IMR-90 (cell line): ENCODE data around the gene COX6A1. TPM values are rescaled to one million over a fixed set of nuclear protein-coding genes. Genes with fewer than 3 reads are reported as not detected.

ENCODE experiments used
- ATAC-seq: fragments of 200-7000 bp; cut with Tn5 transposase; 2 replicates; pipeline ENCODE4 v1.9.1; 2020; ENCODE audit warnings: low read depth, mild to moderate bottlenecking, moderate library complexity
- BruUV-seq: library from RNA; stranded (reverse); fragments of 400-500 nt; replicated peaks from 2 replicates; lab custom pipeline; 2021; lab: Mats Ljungman, UMichigan
- CTCF ChIA-PET: fragments of 300-600 bp; formaldehyde crosslinking; extraction: SDS; loops from one replicate; lab custom pipeline; 2021; ENCODE audit warnings: antibody characterized with exemption; lab: Yijun Ruan, JAX
- POLR2A ChIA-PET: fragments of 300-600 bp; sonication (Branson Sonifier 250); formaldehyde crosslinking; loops from one replicate; lab custom pipeline; 2022; ENCODE audit warnings: antibody characterized with exemption; ENCODE audit not compliant: unreplicated experiment; lab: Charles Lee
- DNase-seq: peaks from one replicate; pipeline ENCODE4 v3.0.0; 2013
- H2AFZ ChIP-seq: replicated peaks from 2 replicates; pipeline ENCODE3; 2013; ENCODE audit warnings: low read length, mild to moderate bottlenecking; ENCODE audit not compliant: poor library complexity
- H2AK5ac ChIP-seq: 2 replicates; pipeline ENCODE4 v1.6.1; 2013; ENCODE audit warnings: low read depth, low read length, inconsistent platforms
- H2AK9ac ChIP-seq: replicated peaks from 2 replicates; pipeline ENCODE3; 2013; ENCODE audit warnings: mild to moderate bottlenecking, low read depth, low read length, moderate library complexity; ENCODE audit not compliant: poor library complexity
- H2BK120ac ChIP-seq: 2 replicates; pipeline ENCODE4 v1.6.1; 2013; ENCODE audit warnings: low read depth, low read length, inconsistent platforms
- H2BK15ac ChIP-seq: 3 replicates; pipeline ENCODE4 v1.6.1; 2013; ENCODE audit warnings: low read depth, low read length, inconsistent platforms
- H2BK20ac ChIP-seq: 2 replicates; pipeline ENCODE4 v1.6.1; 2013; ENCODE audit warnings: low read depth, mild to moderate bottlenecking, inconsistent platforms, low read length, moderate library complexity
- H2BK5ac ChIP-seq: 2 replicates; pipeline ENCODE4 v1.6.1; 2013; ENCODE audit warnings: mild to moderate bottlenecking, low read depth, low read length, inconsistent platforms; ENCODE audit not compliant: poor library complexity, severe bottlenecking
- H3K14ac ChIP-seq: replicated peaks from 2 replicates; pipeline ENCODE4 v1.6.1; 2013; ENCODE audit warnings: low read depth, low read length, inconsistent platforms
- H3K18ac ChIP-seq: 2 replicates; pipeline ENCODE4 v1.6.1; 2013; ENCODE audit warnings: low read depth, low read length, control low read depth
- H3K23ac ChIP-seq: 2 replicates; pipeline ENCODE4 v1.6.1; 2013; ENCODE audit warnings: low read depth, low read length, inconsistent platforms
- H3K27ac ChIP-seq: 2 replicates; pipeline ENCODE4 v1.5.1; 2013; ENCODE audit warnings: mild to moderate bottlenecking, control low read depth, low read length; ENCODE audit not compliant: insufficient read depth
- H3K27me3 ChIP-seq: 2 replicates; pipeline ENCODE4 v1.6.1; 2013; ENCODE audit warnings: low read length; ENCODE audit not compliant: control insufficient read depth, insufficient read depth
- H3K36me3 ChIP-seq: 2 replicates; pipeline ENCODE4 v1.6.1; 2013; ENCODE audit warnings: low read length, mixed read lengths; ENCODE audit not compliant: control insufficient read depth, insufficient read depth
- H3K4ac ChIP-seq: 2 replicates; pipeline ENCODE4 v1.6.1; 2013; ENCODE audit warnings: low read depth, low read length, inconsistent platforms
- H3K4me1 ChIP-seq: 2 replicates; pipeline ENCODE4 v1.6.1; 2013; ENCODE audit warnings: low read length, mixed read lengths; ENCODE audit not compliant: control insufficient read depth, insufficient read depth
- H3K4me2 ChIP-seq: 2 replicates; pipeline ENCODE4 v1.6.1; 2013; ENCODE audit warnings: low read depth, mild to moderate bottlenecking, control low read depth, low read length, moderate library complexity
- H3K4me3 ChIP-seq: 2 replicates; pipeline ENCODE4 v1.5.1; 2013; ENCODE audit warnings: low read depth, mild to moderate bottlenecking, control low read depth, low read length, moderate library complexity; ENCODE audit not compliant: insufficient read depth
- H3K56ac ChIP-seq: 2 replicates; pipeline ENCODE4 v1.6.1; 2013; ENCODE audit warnings: low read length, inconsistent platforms; ENCODE audit not compliant: insufficient read depth; ENCODE audit errors: extremely low read depth
- H3K79me1 ChIP-seq, 2 experiments: 2 replicates each; pipeline ENCODE4 v1.6.1; 2013; ENCODE audit warnings: low read length in 2 of 2, inconsistent platforms in 1 of 2, low read depth in 1 of 2
- H3K9ac ChIP-seq: 2 replicates; pipeline ENCODE4 v1.6.1; 2013; ENCODE audit warnings: low read depth, low read length, control low read depth
- H3K9me1 ChIP-seq: 2 replicates; pipeline ENCODE4 v1.6.1; 2013; ENCODE audit warnings: low read length, inconsistent platforms; ENCODE audit not compliant: insufficient read depth
- H3K9me3 ChIP-seq: 2 replicates; pipeline ENCODE4 v1.6.1; 2013; ENCODE audit warnings: low read length; ENCODE audit not compliant: control insufficient read depth, insufficient read depth
- H4K20me1 ChIP-seq: 2 replicates; pipeline ENCODE4 v1.6.1; 2013; ENCODE audit warnings: low read length, inconsistent platforms; ENCODE audit not compliant: insufficient read depth
- H4K5ac ChIP-seq: 2 replicates; pipeline ENCODE4 v1.6.1; 2013; ENCODE audit warnings: mild to moderate bottlenecking, low read depth, low read length, control low read depth
- H4K8ac ChIP-seq, 2 experiments: 2 replicates each; pipeline ENCODE4 v1.6.1; 2013; ENCODE audit warnings: low read depth in 2 of 2, low read length in 2 of 2, control low read depth in 1 of 2, inconsistent platforms in 1 of 2
- H4K91ac ChIP-seq: 2 replicates; pipeline ENCODE4 v1.6.1; 2013; ENCODE audit warnings: low read depth, low read length, inconsistent platforms; ENCODE audit not compliant: insufficient read depth
- CEBPB ChIP-seq: IDR thresholded peaks from 2 replicates; pipeline ENCODE4 v1.6.1; 2012; ENCODE audit warnings: low read depth, low read length, improper control_type of control experiment
- CHD1 ChIP-seq: IDR thresholded peaks from 2 replicates; pipeline ENCODE4 v1.6.1; 2012; ENCODE audit warnings: low read depth, low read length, improper control_type of control experiment
- MAZ ChIP-seq: IDR thresholded peaks from 2 replicates; pipeline ENCODE4 v1.6.1; 2012; ENCODE audit warnings: low read depth, mild to moderate bottlenecking, low read length, improper control_type of control experiment, moderate library complexity, borderline replicate concordance
- NFE2L2 ChIP-seq: fragments of 150-350 bp; IDR thresholded peaks from 2 replicates; pipeline ENCODE4 v1.6.1; 2016; ENCODE audit warnings: low read depth, mild to moderate bottlenecking, low read length
- WGBS, 2 experiments: methylation state at CpG; one replicate each; pipeline versions ENCODE4 v1.1.5 to v1.1.7; 2013; ENCODE audit warnings: missing lambda C conversion rate in 2 of 2; ENCODE audit not compliant: insufficient read length in 1 of 2; ENCODE audit errors: extremely low coverage in 2 of 2; 5-methylcytosine and 5-hydroxymethylcytosine counted together
- dilution Hi-C: fragments of 300-500 bp; cut with HindIII; formaldehyde crosslinking; loops from one replicate; pipeline ENCODE4 v1.14.3; 2018; ENCODE audit warnings: low sequenced_read_pairs; ENCODE audit not compliant: unreplicated experiment
- in situ Hi-C: fragments of 300-500 bp; cut with MboI; formaldehyde crosslinking; loops from 3 replicates; pipeline ENCODE4 v1.14.3; 2019; ENCODE audit warnings: low sequenced_read_pairs, inconsistent platforms, mixed read lengths
- intact Hi-C: fragments of 100-400 bp; cut with micrococcal nuclease; formaldehyde crosslinking; loops from 2 replicates; pipeline ENCODE4 v1.10.0; 2022
- polyA plus RNA-seq, 3 experiments: library from polyadenylated mRNA; depleted of rRNA; stranded (reverse); fragments of >200 nt; gene quantifications; 2 replicates each; pipeline ENCODE4 v1.2.3, GENCODE V29; 2012; ENCODE audit warnings: low replicate concordance in 1 of 3
- total RNA-seq: library from RNA; depleted of rRNA; stranded (reverse); fragments of >200 nt; gene quantifications from 2 replicates; pipeline ENCODE4 v1.2.3, GENCODE V29; 2012

The COX6A1 gene
- total and polyA plus RNA-seq, 2 of the 4 experiments (the other 2 are of a cell fraction), result 396 to 541 TPM

GRCh38 chr12:120475643-120476042, 37.7 kb downstream of the COX6A1 start:
- Histone ChIP-seq H3K4ac (no peak overlapping the region), H3K14ac (no peak overlapping the region), H3K23ac (no peak overlapping the region), H3K79me1 (peaks cover 12 to 41% of the 10 kb centered on the region in 2 experiments), H3K9me1 (peaks cover 4% of the 10 kb centered on the region; the same call in 1 of the 2 replicates), H3K36me3 (no peaks in the 10 kb centered on the region), H3K4me2 (no peak overlapping the region), H4K20me1 (no peaks in the 10 kb centered on the region), H3K4me3 (no peak overlapping the region), H3K4me1 (no peaks in the 10 kb centered on the region; the same call in 1 of the 2 replicates), H3K27ac (no peak overlapping the region), H3K56ac (no peak overlapping the region), H3K18ac (no peak overlapping the region), H2AK5ac (no peak overlapping the region), H2AK9ac (no peak overlapping the region), H4K91ac (no peak overlapping the region), H3K9ac (no peak overlapping the region), H2BK15ac (no peak overlapping the region), H2BK5ac (no peak overlapping the region), H3K9me3 (no peaks in the 10 kb centered on the region), H4K8ac (no peak overlapping the region; a peak in 1 of 4 replicates), H3K27me3 (no peaks in the 10 kb centered on the region), H2BK120ac (no peak overlapping the region), H2AFZ (no peak overlapping the region), H4K5ac (no peak overlapping the region; the same call in 1 of the 2 replicates), H2BK20ac (no peak overlapping the region)
- CTCF ChIA-PET, result interaction anchor here (0.6 to 1.0 kb wide), 2 partner anchors 21 to 922 kb away, joined by 3 read pairs; no protein-coding TSS in a partner anchor
- dilution Hi-C loops, result no loop called here
- POLR2A ChIA-PET, result no interaction called here
- WGBS, 2 experiments, result no CpG with 5 or more reads among the region's 1 CpG
- ATAC-seq (no peak), DNase-seq (no peak)
- TF ChIP-seq NFE2L2, result no peak
- no peak for TF ChIP-seq CEBPB
- TF ChIP-seq CHD1, result no peak
- no peak for TF ChIP-seq MAZ
- in situ Hi-C loops, result no loop called here
- intact Hi-C loops, result loop anchor here (2.0 kb wide), 1 partner anchor 19 kb away; no protein-coding TSS in a partner anchor
- no TSS peak for BruUV-seq
